Heart right ventricle (tissue), 16 donors: ENCODE data around the gene GIPC2. TPM values are rescaled to one million over a fixed set of nuclear protein-coding genes. Genes with fewer than 3 reads are reported as not detected.
"Not testable (repeated sequence)": the region's sequence is repeated elsewhere in the genome, so short reads cannot be mapped to it uniquely, and the experiment has no call there.

ENCODE experiments used
- ATAC-seq, 8 donors: fragments of 200-7000 bp; cut with Tn5 transposase; one replicate each; pipeline ENCODE4 v1.9.1; 2020; ENCODE audit warnings: mild to moderate bottlenecking in 8 of 8, moderate library complexity in 8 of 8, moderate number of reproducible peaks in 1 of 8
- DNase-seq, 2 donors: peaks; one replicate each; pipeline ENCODE4 v3.0.0-alpha.2; 2020
- H3K27ac ChIP-seq, 10 donors: fragments of 200-600 bp; sonication (generic) in 2 of 10; one replicate each; pipeline versions ENCODE4 v1.5.0 to v1.8.0; 2020 to 2022; ENCODE audit warnings: mild to moderate bottlenecking in 3 of 10
- H3K27me3 ChIP-seq, 7 donors: fragments of 200-600 bp; one replicate each; pipeline ENCODE4 v1.8.0; 2021 to 2022; ENCODE audit warnings: mild to moderate bottlenecking in 2 of 7
- H3K36me3 ChIP-seq, 9 donors: fragments of 200-600 bp; sonication (generic) in 1 of 9; one replicate each; pipeline versions ENCODE4 v1.5.0 to v1.8.0; 2020 to 2022; ENCODE audit warnings: mild to moderate bottlenecking in 2 of 9
- H3K4me1 ChIP-seq, 9 donors: fragments of 200-600 bp; sonication (generic) in 1 of 9; one replicate each; pipeline versions ENCODE4 v1.5.0 to v1.8.0; 2020 to 2022; ENCODE audit warnings: mild to moderate bottlenecking in 4 of 9
- H3K4me3 ChIP-seq, 10 donors: fragments of 200-600 bp; sonication (generic) in 2 of 10; one replicate each; pipeline versions ENCODE4 v1.5.0 to v1.8.0; 2020 to 2022; ENCODE audit warnings: mild to moderate bottlenecking in 7 of 10, moderate library complexity in 2 of 10
- H3K9me3 ChIP-seq, 11 donors: fragments of 200-600 bp in 10 of 11; sonication (generic) in 2 of 11; one replicate each; pipeline versions ENCODE4 v1.5.0 to v1.8.0; 2013 to 2022; ENCODE audit warnings: mild to moderate bottlenecking in 2 of 11, control low read depth in 1 of 11, moderate library complexity in 1 of 11
- CTCF ChIP-seq, 9 donors: fragments of 200-600 bp; sonication (generic) in 2 of 9; IDR thresholded peaks; one replicate each; pipeline versions ENCODE4 v1.5.0 to v1.8.0; 2021 to 2022; ENCODE audit warnings: antibody characterized with exemption in 9 of 9, mild to moderate bottlenecking in 5 of 9, moderate library complexity in 1 of 9
- WGBS, 2 donors: extraction: QIAGEN DNeasy Blood & Tissue Kit; methylation state at CpG; one replicate each; pipeline ENCODE4 v1.1.7; 2013; ENCODE audit warnings: inconsistent platforms in 1 of 2; 5-methylcytosine and 5-hydroxymethylcytosine counted together
- intact Hi-C, 10 donors: fragments of 100-400 bp; cut with DNase I; formaldehyde crosslinking; loops; one replicate each; pipeline versions ENCODE4 v1.11.1 to v1.14.2; 2022
- polyA plus RNA-seq, 2 donors: library from polyadenylated mRNA; stranded (reverse); fragments of 200-250 nt; gene quantifications; one replicate each; pipeline ENCODE4 v1.2.3, GENCODE V29; 2013
- total RNA-seq, 10 donors: library from RNA; stranded (reverse); fragmentation: NEBNext Ultra II Directional in 3 of 10; extraction: Animal tissue kit (Norgen Biotek cat#: 25700) in 3 of 10; gene quantifications; one replicate each; pipeline versions ENCODE4 v1.2.1 to v1.2.4, GENCODE V29; 2021 to 2023
- donor health status: Arrhythmogenic right ventricular cardiomyopathy.
- donor health status: ischemic (EF 13 %, LVEDD 7.1; RV severe dilation, severe dysfunction).
- donor health status: healthy with polysubstance abuse.
- donor health status: DM: no; HTN: yes; CAD: no.
- donor health status: DM: no; HTN: no; CAD: no.
- donor health status: ischemic (EF 25% LVEDD 6.9; RV normal size, moderate dysfunction).
- donor health status: ischemic (EF 25% LVEDD 5.7; RV mildly dilated, moderate dysfunction).
- donor health status: healthy.
- donor health status: DM: yes; HTN: yes; CAD: no.
- donor health status: Ischemic cardiomyopathy.
- donor health status: ischemic (EF 35%, LVEDD 5.7; RV mildly dilated, moderate dysfunction).
- donor health status: nonischemic (EF 11% LVEDD 7.7; RV severe dilation, severe dysfunction).
- donor health status: DM: yes; HTN: yes; CAD: no.
- donor health status: PGD.
- donor health status: ischemic (EF 29% LVEDD 5.4; RV normal size, mild dysfunction).
- donor health status: nonischemic (EF 23%, LVEDD 6.1; RV moderate dilation, normal function).

GIPC2 gene
- total and polyA plus RNA-seq, 12 donors: 1.3 to 7.4 (median 3.2) TPM

- ATAC-seq (peak in 2 of 8 donors; percentile 20 to 22), DNase-seq (no peak)
- intact Hi-C loops: loop anchor here in 1 of 10 donors (2.0 kb wide), 1 partner anchor 74 kb away; the partner anchor contains the start of gene DNAJB4
- H3K4me3 ChIP-seq: no peak overlapping the region
- TF ChIP-seq CTCF (IDR thresholded peaks at IDR 0.05): no peak
- H3K27me3 ChIP-seq: no peaks in the 10 kb centered on the region
- no peaks in the 10 kb centered on the region for H3K9me3 ChIP-seq
- WGBS, 2 donors: 40 to 44% methylated on average over 3 of the region's 3 CpGs
- no peaks in the 10 kb centered on the region for H3K36me3 ChIP-seq
- peaks cover 3 to 75% (median 51%) of the 10 kb centered on the region in 9 donors for H3K4me1 ChIP-seq
- H3K27ac ChIP-seq: peak overlapping the region in 6 of 10 donors; percentile 6 to 88 (median 67)
Measured at GRCh38 chr1:78078358-78078757, 32.6 kb downstream of the GIPC2 start.

- H3K4me1 ChIP-seq: peaks cover 3 to 63% (median 45%) of the 10 kb centered on the region in 9 donors
- DNase-seq: no peak
- H3K27me3 ChIP-seq: no peaks in the 10 kb centered on the region
- no peak for ATAC-seq
- intact Hi-C loops: loop anchor here in 1 of 10 donors (2.0 kb wide), 1 partner anchor 75 kb away; the partner anchor contains the start of gene DNAJB4
- WGBS, 2 donors: 83 to 92% methylated on average over 2 of the region's 2 CpGs
- H3K9me3 ChIP-seq: no peaks in the 10 kb centered on the region
- no peak for TF ChIP-seq CTCF (IDR thresholded peaks at IDR 0.05)
- H3K27ac ChIP-seq: peak overlapping the region in 9 of 10 donors; percentile 6 to 88 (median 57)
- no peak overlapping the region for H3K4me3 ChIP-seq
- no peaks in the 10 kb centered on the region for H3K36me3 ChIP-seq
Measured at GRCh38 chr1:78079580-78079979, 33.8 kb downstream of the GIPC2 start.

- 75 to 84% methylated on average over 2 of the region's 2 CpGs for WGBS, 2 donors
- H3K27ac ChIP-seq: peak overlapping the region in 9 of 10 donors; percentile 13 to 88 (median 79)
- intact Hi-C loops: no loop called here
- peaks cover 3 to 62% (median 38%) of the 10 kb centered on the region in 9 donors for H3K4me1 ChIP-seq
- TF ChIP-seq CTCF (IDR thresholded peaks at IDR 0.05): no peak
- no peaks in the 10 kb centered on the region for H3K27me3 ChIP-seq
- no peaks in the 10 kb centered on the region for H3K36me3 ChIP-seq
- ATAC-seq (no peak), DNase-seq (no peak)
- H3K4me3 ChIP-seq: peak overlapping the region in 5 of 10 donors; percentile 1 to 29 (median 27)
- H3K9me3 ChIP-seq: peaks cover 0 to 5% (median 0%) of the 10 kb centered on the region in 11 donors
Measured at GRCh38 chr1:78080767-78081166, 35.0 kb downstream of the GIPC2 start.

- Histone ChIP-seq H3K4me1 (peaks cover 3 to 55% (median 33%) of the 10 kb centered on the region in 9 donors), H3K27ac (peak overlapping the region; percentile 40 to 88 (median 79)), H3K9me3 (peaks cover 0 to 20% (median 8%) of the 10 kb centered on the region in 11 donors), H3K36me3 (no peaks in the 10 kb centered on the region), H3K4me3 (no peak overlapping the region), H3K27me3 (no peaks in the 10 kb centered on the region)
- peak in 1 of 2 donors; percentile 66 for DNase-seq
- ATAC-seq: peak; percentile 90 to 98 (median 96)
- WGBS, 2 donors: 56 to 57% methylated on average over 5 of the region's 5 CpGs
- no peak for TF ChIP-seq CTCF (IDR thresholded peaks at IDR 0.05)
- intact Hi-C loops: no loop called here
Measured at GRCh38 chr1:78081980-78082860, 36.5 kb downstream of the GIPC2 start.

- H3K4me3 ChIP-seq, ATAC-seq, H3K27me3 ChIP-seq, H3K36me3 ChIP-seq, DNase-seq, intact Hi-C loops: not testable (repeated sequence)
- H3K9me3 ChIP-seq: peaks cover 0 to 26% (median 9%) of the 10 kb centered on the region in 11 donors
- H3K4me1 ChIP-seq: peaks cover 0 to 39% (median 17%) of the 10 kb centered on the region in 9 donors
- H3K27ac ChIP-seq: peak overlapping the region in 1 of 10 donors; percentile 15
Measured at GRCh38 chr1:78084639-78085038, 38.9 kb downstream of the GIPC2 start.
